GM12878 (cell line): ENCODE measurements around the gene GABBR2. TPM values are rescaled to one million over a fixed set of nuclear protein-coding genes. Genes with fewer than 3 reads are reported as not detected.

Experiments used
- ATAC-seq: fragments of 200-7000 bp; cut with Tn5 transposase; 3 replicates; pipeline ENCODE4 v1.9.1; 2020; ENCODE audit warnings: mild to moderate bottlenecking, moderate library complexity
- BruUV-seq: library from RNA; stranded (reverse); fragments of 400-500 nt; replicated peaks from 2 replicates; lab custom pipeline; 2021; lab: Mats Ljungman, UMichigan
- CTCF ChIA-PET: fragments of 300-600 bp; sonication (Branson Sonifier 250); formaldehyde crosslinking; extraction: SDS; loops from one replicate; lab custom pipeline; 2021; ENCODE audit warnings: inconsistent platforms; lab: Yijun Ruan, JAX
- POLR2A ChIA-PET: fragments of 350-600 bp; formaldehyde crosslinking; extraction: SDS; loops from one replicate; lab custom pipeline; 2021; ENCODE audit warnings: inconsistent platforms; lab: Charles Lee
- RAD21 ChIA-PET: fragments of 300-600 bp; sonication (Branson Sonifier 250); formaldehyde crosslinking; loops from one replicate; lab custom pipeline; 2023; ENCODE audit warnings: antibody characterized with exemption; ENCODE audit not compliant: unreplicated experiment; lab: Charles Lee
- SMC1A ChIA-PET: fragments of 300-600 bp; sonication (Branson Sonifier 250); formaldehyde crosslinking; loops from one replicate; lab custom pipeline; 2023; ENCODE audit not compliant: unreplicated experiment, uncharacterized antibody; lab: Charles Lee
- DNase-seq: peaks from one replicate; pipeline ENCODE4 v3.0.0-alpha.2; 2011; ENCODE audit warnings: low read depth, low spot score
- FAIRE-seq: peaks from 3 replicates; lab custom pipeline; 2011; peaks lifted over from hg19 to GRCh38; lab: Jason Lieb, UNC
- H2AFZ ChIP-seq: 2 replicates; pipeline ENCODE4 v1.6.0; 2011; ENCODE audit warnings: low read depth, low read length, control low read depth; ENCODE audit not compliant: control insufficient read depth
- H3K27ac ChIP-seq: 2 replicates; pipeline ENCODE4 v1.5.1; 2011; ENCODE audit warnings: control low read depth; ENCODE audit not compliant: control insufficient read depth, insufficient read depth
- H3K27me3 ChIP-seq, 2 experiments: replicated peaks in 1 of 2; 2 replicates each; pipeline versions ENCODE4 v1.6.0 to v1.6.1; 2011; ENCODE audit warnings: low read length in 1 of 2; ENCODE audit not compliant: control insufficient read depth in 2 of 2, insufficient read depth in 2 of 2
- H3K36me3 ChIP-seq, 2 experiments: 2 replicates each; pipeline ENCODE4 v1.5.1; 2011; ENCODE audit warnings: low read length in 1 of 2; ENCODE audit not compliant: control insufficient read depth in 2 of 2, insufficient read depth in 2 of 2
- H3K4me1 ChIP-seq: 2 replicates; pipeline ENCODE4 v1.6.1; 2011; ENCODE audit warnings: mild to moderate bottlenecking, low read length, moderate library complexity, mixed read lengths; ENCODE audit not compliant: control insufficient read depth, insufficient read depth
- H3K4me2 ChIP-seq: 2 replicates; pipeline ENCODE4 v1.6.0; 2011; ENCODE audit warnings: control low read depth; ENCODE audit not compliant: control insufficient read depth, insufficient read depth
- H3K4me3 ChIP-seq: fragments of 200-600 bp; sonication (generic); 2 replicates; pipeline ENCODE4 v1.5.1; 2016
- H3K79me2 ChIP-seq: 2 replicates; pipeline ENCODE4 v1.6.0; 2011; ENCODE audit warnings: low read length; ENCODE audit not compliant: control insufficient read depth, insufficient read depth
- H3K9ac ChIP-seq: 2 replicates; pipeline ENCODE4 v1.8.0; 2011; ENCODE audit warnings: low read length, control low read depth, mixed read lengths; ENCODE audit not compliant: control insufficient read depth, insufficient read depth
- H3K9me3 ChIP-seq: replicated peaks from 3 replicates; pipeline ENCODE4 v1.5.1; 2011; ENCODE audit warnings: mild to moderate bottlenecking, low read length; ENCODE audit not compliant: control insufficient read depth, insufficient read depth
- H4K20me1 ChIP-seq: 2 replicates; pipeline ENCODE4 v1.6.0; 2011; ENCODE audit not compliant: control insufficient read depth, insufficient read depth
- CEBPB ChIP-seq, 2 experiments: fragments of 150-350 bp in 1 of 2; IDR thresholded peaks; 2 replicates each; pipeline ENCODE4 v1.6.1; 2012 to 2014; ENCODE audit warnings: low read depth in 2 of 2, low read length in 2 of 2, borderline replicate concordance in 1 of 2, inconsistent platforms in 1 of 2
- CREB1 ChIP-seq: IDR thresholded peaks from 2 replicates; pipeline ENCODE4 v1.6.1; 2012; ENCODE audit warnings: low read depth, mild to moderate bottlenecking, inconsistent platforms
- EGR1 ChIP-seq, 2 experiments: IDR thresholded peaks; 1 replicate in 1 of 2; 2 replicates in 1 of 2; pipeline ENCODE4 v1.6.1; 2011 to 2012; ENCODE audit warnings: low read depth in 2 of 2, low read length in 2 of 2, borderline replicate concordance in 1 of 2, mild to moderate bottlenecking in 1 of 2, moderate library complexity in 1 of 2
- ETV6 ChIP-seq, 2 experiments: fragments of 450-650 bp in 1 of 2; IDR thresholded peaks in 1 of 2; conservative IDR thresholded peaks in 1 of 2; 2 replicates each; pipeline ENCODE4 v1.6.1; 2014; ENCODE audit warnings: antibody characterized with exemption in 1 of 2, borderline replicate concordance in 1 of 2, low read depth in 1 of 2, mild to moderate bottlenecking in 1 of 2, moderate library complexity in 1 of 2
- FOXM1 ChIP-seq: IDR thresholded peaks from 2 replicates; pipeline ENCODE4 v1.6.1; 2012; ENCODE audit warnings: low read depth, mild to moderate bottlenecking, inconsistent platforms, low read length, moderate library complexity
- GATAD2B ChIP-seq: fragments of 450-650 bp; conservative IDR thresholded peaks from 2 replicates; pipeline ENCODE4 v1.6.1; 2017; ENCODE audit warnings: low read depth, mild to moderate bottlenecking, moderate library complexity
- NRF1 ChIP-seq: conservative IDR thresholded peaks from 2 replicates; pipeline ENCODE4 v1.6.1; 2011; ENCODE audit warnings: mild to moderate bottlenecking, low read depth, low read length, improper control_type of control experiment
- RCOR1 ChIP-seq: conservative IDR thresholded peaks from 2 replicates; pipeline ENCODE4 v1.6.1; 2012; ENCODE audit warnings: low read depth, low read length, improper control_type of control experiment
- SMAD1 ChIP-seq: fragments of 450-650 bp; IDR thresholded peaks from 2 replicates; pipeline ENCODE4 v1.6.1; 2018; ENCODE audit warnings: mild to moderate bottlenecking, low read depth; ENCODE audit not compliant: partially characterized antibody
- STAT3 ChIP-seq: IDR thresholded peaks from 2 replicates; pipeline ENCODE4 v1.6.1; 2011; ENCODE audit warnings: low read depth, low read length, improper control_type of control experiment
- TAF1 ChIP-seq: IDR thresholded peaks from 2 replicates; pipeline ENCODE4 v1.6.1; 2011; ENCODE audit warnings: mild to moderate bottlenecking, low read depth, low read length, borderline replicate concordance
- YBX1 ChIP-seq: fragments of 450-650 bp; IDR thresholded peaks from 2 replicates; pipeline ENCODE4 v1.6.1; 2016; ENCODE audit warnings: antibody characterized with exemption
- WGBS: methylation state at CpG from one replicate; pipeline ENCODE4 v1.1.6; 2016; ENCODE audit warnings: low lambda C conversion rate; ENCODE audit not compliant: insufficient replicate concordance, insufficient coverage; ENCODE audit errors: missing lambda C conversion rate; 5-methylcytosine and 5-hydroxymethylcytosine counted together
- in situ Hi-C: fragments of 300-500 bp; cut with MboI; formaldehyde crosslinking; loops from 9 replicates; pipeline ENCODE4 v1.14.3; 2018; ENCODE audit warnings: mixed read lengths
- intact Hi-C: fragments of 100-400 bp; cut with micrococcal nuclease; formaldehyde crosslinking; loops from one replicate; pipeline ENCODE4 v1.14.2; 2022; ENCODE audit not compliant: unreplicated experiment
- polyA plus RNA-seq, 11 experiments: library from polyadenylated mRNA; depleted of rRNA in 4 of 11; unstranded in 6 of 11; stranded (reverse) in 5 of 11; fragments of >200 nt; fragmentation: Nextera tagmentation in 4 of 11; fragmentation: Illumina TruSeq in 1 of 11; extraction: Ambion mirVana in 4 of 11; extraction: Trizol in 1 of 11; gene quantifications; 1 replicate in 1 of 11; 2 replicates in 10 of 11; pipeline versions ENCODE4 v1.2.1 to v1.2.3, GENCODE V29; 2011 to 2016; ENCODE audit warnings: inconsistent platforms in 2 of 11, missing spikeins in 2 of 11, low read depth in 1 of 11
- total RNA-seq, 4 experiments: library from RNA; depleted of rRNA in 3 of 4; stranded (reverse); fragments of >200 nt in 3 of 4; fragmentation: Illumina TruSeq in 1 of 4; extraction: Trizol in 1 of 4; gene quantifications; 2 replicates each; pipeline versions ENCODE4 v1.2.1 to v1.2.3, GENCODE V29; 2013 to 2021
- TF ChIP-seq, protein P1 (sequence below): fragments of 450-650 bp; IDR thresholded peaks from 2 replicates; pipeline ENCODE4 v1.6.1; 2017; ENCODE audit warnings: borderline replicate concordance
- TF ChIP-seq, protein P2 (sequence below): fragments of 450-650 bp; conservative IDR thresholded peaks from 2 replicates; pipeline ENCODE4 v1.6.1; 2017; ENCODE audit warnings: mild to moderate bottlenecking, moderate library complexity
- TF ChIP-seq, protein P3 (sequence below): IDR thresholded peaks from 2 replicates; pipeline ENCODE4 v1.6.1; 2012; ENCODE audit warnings: low read depth, low read length, improper control_type of control experiment
- TF ChIP-seq, protein P4 (sequence below): fragments of 150-350 bp; IDR thresholded peaks from 2 replicates; pipeline ENCODE4 v1.6.1; 2016; ENCODE audit warnings: low read depth, low read length

Gene GABBR2
- total and polyA plus RNA-seq, 10 of the 15 experiments (the other 5 are each of a cell fraction or from before 2014, with no cell fraction given), result 0.02 to 2.2 (median 0.06) TPM; not detected in 2

DNA sequence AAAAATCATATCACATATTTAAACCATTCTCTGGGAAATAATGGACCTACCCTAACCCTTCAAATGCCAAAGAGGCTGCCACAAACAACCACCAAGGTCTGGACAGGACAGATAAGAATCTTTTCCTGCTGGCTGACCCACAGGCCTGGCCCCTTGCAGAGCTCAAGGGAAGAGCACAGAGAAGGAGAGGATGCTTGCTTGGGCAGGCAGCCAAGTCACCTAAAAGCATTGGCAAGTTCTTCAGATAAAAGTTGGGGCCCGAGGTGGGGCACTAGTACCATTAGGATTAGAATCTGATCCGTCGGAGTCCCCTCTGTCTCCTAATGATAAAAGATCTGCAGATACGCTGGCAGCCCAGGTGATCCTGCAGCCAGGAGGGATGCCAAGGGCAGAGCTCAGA lies 176.6 kb downstream of the GABBR2 start (continued):
- TF ChIP-seq STAT3 (no peak), GATAD2B (no peak), FOXM1 (no peak), RCOR1 (no peak)
- TF ChIP-seq, protein P1, sequence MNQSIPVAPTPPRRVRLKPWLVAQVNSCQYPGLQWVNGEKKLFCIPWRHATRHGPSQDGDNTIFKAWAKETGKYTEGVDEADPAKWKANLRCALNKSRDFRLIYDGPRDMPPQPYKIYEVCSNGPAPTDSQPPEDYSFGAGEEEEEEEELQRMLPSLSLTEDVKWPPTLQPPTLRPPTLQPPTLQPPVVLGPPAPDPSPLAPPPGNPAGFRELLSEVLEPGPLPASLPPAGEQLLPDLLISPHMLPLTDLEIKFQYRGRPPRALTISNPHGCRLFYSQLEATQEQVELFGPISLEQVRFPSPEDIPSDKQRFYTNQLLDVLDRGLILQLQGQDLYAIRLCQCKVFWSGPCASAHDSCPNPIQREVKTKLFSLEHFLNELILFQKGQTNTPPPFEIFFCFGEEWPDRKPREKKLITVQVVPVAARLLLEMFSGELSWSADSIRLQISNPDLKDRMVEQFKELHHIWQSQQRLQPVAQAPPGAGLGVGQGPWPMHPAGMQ, result no peak

DNA sequence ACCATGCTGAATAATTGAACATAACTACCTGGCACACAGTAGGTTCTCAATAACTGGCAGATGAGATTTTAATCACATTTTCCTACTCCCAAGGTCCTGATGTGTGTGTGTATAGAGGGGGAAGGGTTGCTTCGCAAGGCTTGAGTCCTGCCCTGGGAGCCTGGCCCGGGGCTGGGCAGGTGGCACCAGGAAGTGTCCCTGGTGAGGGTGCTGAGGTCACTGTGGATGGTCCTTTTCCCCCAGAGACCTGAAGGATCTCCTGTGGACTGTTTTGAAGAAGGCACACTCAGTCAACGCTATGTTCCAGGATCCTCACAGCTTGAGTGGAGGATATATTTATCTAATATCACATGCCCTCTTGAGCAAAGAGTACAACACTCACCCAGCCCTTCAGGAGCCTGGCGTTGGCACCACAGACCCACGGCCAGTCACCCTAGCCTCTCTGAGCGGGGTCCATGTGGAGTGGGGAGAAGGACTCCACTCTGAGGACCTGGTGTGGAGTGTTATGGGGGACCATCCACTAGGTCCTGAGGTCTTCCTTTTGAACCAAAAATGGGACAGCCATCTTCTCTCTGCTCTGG lies 177.8 kb downstream of the GABBR2 start:
- CTCF ChIA-PET, result no interaction called here
- BruUV-seq, result no TSS peak
- no peak for ATAC-seq
- POLR2A ChIA-PET, result no interaction called here
- SMC1A ChIA-PET, result no interaction called here
- Histone ChIP-seq H3K4me1 (no peaks in the 10 kb centered on the region), H3K79me2 (no peaks in the 10 kb centered on the region), H3K36me3 (no peaks in the 10 kb centered on the region), H3K27me3 (peaks cover 2 to 8% of the 10 kb centered on the region in 2 experiments; a peak in 1 of 4 replicates), H3K27ac (no peak overlapping the region), H3K9me3 (no peaks in the 10 kb centered on the region), H3K9ac (no peak overlapping the region), H2AFZ (no peak overlapping the region), H4K20me1 (no peaks in the 10 kb centered on the region), H3K4me2 (no peak overlapping the region), H3K4me3 (no peak overlapping the region)
- intact Hi-C loops (loop anchor here (10.0 kb wide), 1 partner anchor 216 kb away; no protein-coding TSS in a partner anchor), in situ Hi-C loops (loop anchor here (10.0 kb wide), 1 partner anchor 244 kb away; no protein-coding TSS in a partner anchor)
- FAIRE-seq, result no peak
- no peak for DNase-seq
- RAD21 ChIA-PET, result no interaction called here
- WGBS, result 8% methylated on average over 6 of the region's 6 CpGs
- no peak for TF ChIP-seq ETV6 (conservative IDR thresholded peaks at IDR 0.05 in 1 of 2, IDR thresholded peaks at IDR 0.05 in 1 of 2; ENCODE audit: borderline replicate concordance in 1 of 2, low read depth in 1 of 2)
- no peak for TF ChIP-seq CEBPB (IDR thresholded peaks at IDR 0.05; ENCODE audit: borderline replicate concordance in 1 of 2, low read depth in 2 of 2, low read length in 2 of 2)
- TF ChIP-seq, protein P2, sequence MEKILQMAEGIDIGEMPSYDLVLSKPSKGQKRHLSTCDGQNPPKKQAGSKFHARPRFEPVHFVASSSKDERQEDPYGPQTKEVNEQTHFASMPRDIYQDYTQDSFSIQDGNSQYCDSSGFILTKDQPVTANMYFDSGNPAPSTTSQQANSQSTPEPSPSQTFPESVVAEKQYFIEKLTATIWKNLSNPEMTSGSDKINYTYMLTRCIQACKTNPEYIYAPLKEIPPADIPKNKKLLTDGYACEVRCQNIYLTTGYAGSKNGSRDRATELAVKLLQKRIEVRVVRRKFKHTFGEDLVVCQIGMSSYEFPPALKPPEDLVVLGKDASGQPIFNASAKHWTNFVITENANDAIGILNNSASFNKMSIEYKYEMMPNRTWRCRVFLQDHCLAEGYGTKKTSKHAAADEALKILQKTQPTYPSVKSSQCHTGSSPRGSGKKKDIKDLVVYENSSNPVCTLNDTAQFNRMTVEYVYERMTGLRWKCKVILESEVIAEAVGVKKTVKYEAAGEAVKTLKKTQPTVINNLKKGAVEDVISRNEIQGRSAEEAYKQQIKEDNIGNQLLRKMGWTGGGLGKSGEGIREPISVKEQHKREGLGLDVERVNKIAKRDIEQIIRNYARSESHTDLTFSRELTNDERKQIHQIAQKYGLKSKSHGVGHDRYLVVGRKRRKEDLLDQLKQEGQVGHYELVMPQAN, result no peak
- TF ChIP-seq, protein P3, sequence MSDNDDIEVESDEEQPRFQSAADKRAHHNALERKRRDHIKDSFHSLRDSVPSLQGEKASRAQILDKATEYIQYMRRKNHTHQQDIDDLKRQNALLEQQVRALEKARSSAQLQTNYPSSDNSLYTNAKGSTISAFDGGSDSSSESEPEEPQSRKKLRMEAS, result no peak
- no peak for TF ChIP-seq SMAD1
- TF ChIP-seq NRF1, result no peak
- TF ChIP-seq CREB1, result no peak
- TF ChIP-seq, protein P4, sequence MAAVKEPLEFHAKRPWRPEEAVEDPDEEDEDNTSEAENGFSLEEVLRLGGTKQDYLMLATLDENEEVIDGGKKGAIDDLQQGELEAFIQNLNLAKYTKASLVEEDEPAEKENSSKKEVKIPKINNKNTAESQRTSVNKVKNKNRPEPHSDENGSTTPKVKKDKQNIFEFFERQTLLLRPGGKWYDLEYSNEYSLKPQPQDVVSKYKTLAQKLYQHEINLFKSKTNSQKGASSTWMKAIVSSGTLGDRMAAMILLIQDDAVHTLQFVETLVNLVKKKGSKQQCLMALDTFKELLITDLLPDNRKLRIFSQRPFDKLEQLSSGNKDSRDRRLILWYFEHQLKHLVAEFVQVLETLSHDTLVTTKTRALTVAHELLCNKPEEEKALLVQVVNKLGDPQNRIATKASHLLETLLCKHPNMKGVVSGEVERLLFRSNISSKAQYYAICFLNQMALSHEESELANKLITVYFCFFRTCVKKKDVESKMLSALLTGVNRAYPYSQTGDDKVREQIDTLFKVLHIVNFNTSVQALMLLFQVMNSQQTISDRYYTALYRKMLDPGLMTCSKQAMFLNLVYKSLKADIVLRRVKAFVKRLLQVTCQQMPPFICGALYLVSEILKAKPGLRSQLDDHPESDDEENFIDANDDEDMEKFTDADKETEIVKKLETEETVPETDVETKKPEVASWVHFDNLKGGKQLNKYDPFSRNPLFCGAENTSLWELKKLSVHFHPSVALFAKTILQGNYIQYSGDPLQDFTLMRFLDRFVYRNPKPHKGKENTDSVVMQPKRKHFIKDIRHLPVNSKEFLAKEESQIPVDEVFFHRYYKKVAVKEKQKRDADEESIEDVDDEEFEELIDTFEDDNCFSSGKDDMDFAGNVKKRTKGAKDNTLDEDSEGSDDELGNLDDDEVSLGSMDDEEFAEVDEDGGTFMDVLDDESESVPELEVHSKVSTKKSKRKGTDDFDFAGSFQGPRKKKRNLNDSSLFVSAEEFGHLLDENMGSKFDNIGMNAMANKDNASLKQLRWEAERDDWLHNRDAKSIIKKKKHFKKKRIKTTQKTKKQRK, result no peak
- no peak for TF ChIP-seq EGR1 (IDR thresholded peaks at IDR 0.05; ENCODE audit: borderline replicate concordance in 1 of 2, low read depth in 2 of 2, low read length in 2 of 2)
- TF ChIP-seq YBX1, result no peak
- TF ChIP-seq TAF1, result no peak
